ENCODE data around the gene ZNF726.

Gene ZNF726

GRCh38 chr19:23981863-23982262, 67.2 kb downstream of the ZNF726 start:
- DNase-seq (ENCODE audit: low read depth) = no peak
- no peak overlapping the region for H3K4me3 ChIP-seq (ENCODE audit: low read depth, low read length)
- no peak for TF ChIP-seq CTCF (IDR thresholded peaks at IDR 0.05; ENCODE audit: insufficient read depth, low read depth, low read length, missing control alignments)

GRCh38 chr19:23983406-23983805, 68.7 kb downstream of the ZNF726 start:
- TF ChIP-seq CTCF (IDR thresholded peaks at IDR 0.05; ENCODE audit: insufficient read depth, low read depth, low read length, missing control alignments) = no peak
- H3K4me3 ChIP-seq (ENCODE audit: low read depth, low read length) = no peak overlapping the region
- no peak for DNase-seq (ENCODE audit: low read depth)
